GM19351 (cell line): Measurements from ENCODE around the gene S1PR3.

Experiments
- ATAC-seq: cut with Tn5 transposase; IDR thresholded peaks from one replicate; pipeline ENCODE4 v1.9.1; 2021; ENCODE audit warnings: mild to moderate bottlenecking, moderate library complexity; ENCODE audit not compliant: unreplicated experiment

Gene S1PR3

GRCh38 chr9:89008055-89008743 lies 16.9 kb downstream of the S1PR3 start:
- no peak for ATAC-seq

DNA sequence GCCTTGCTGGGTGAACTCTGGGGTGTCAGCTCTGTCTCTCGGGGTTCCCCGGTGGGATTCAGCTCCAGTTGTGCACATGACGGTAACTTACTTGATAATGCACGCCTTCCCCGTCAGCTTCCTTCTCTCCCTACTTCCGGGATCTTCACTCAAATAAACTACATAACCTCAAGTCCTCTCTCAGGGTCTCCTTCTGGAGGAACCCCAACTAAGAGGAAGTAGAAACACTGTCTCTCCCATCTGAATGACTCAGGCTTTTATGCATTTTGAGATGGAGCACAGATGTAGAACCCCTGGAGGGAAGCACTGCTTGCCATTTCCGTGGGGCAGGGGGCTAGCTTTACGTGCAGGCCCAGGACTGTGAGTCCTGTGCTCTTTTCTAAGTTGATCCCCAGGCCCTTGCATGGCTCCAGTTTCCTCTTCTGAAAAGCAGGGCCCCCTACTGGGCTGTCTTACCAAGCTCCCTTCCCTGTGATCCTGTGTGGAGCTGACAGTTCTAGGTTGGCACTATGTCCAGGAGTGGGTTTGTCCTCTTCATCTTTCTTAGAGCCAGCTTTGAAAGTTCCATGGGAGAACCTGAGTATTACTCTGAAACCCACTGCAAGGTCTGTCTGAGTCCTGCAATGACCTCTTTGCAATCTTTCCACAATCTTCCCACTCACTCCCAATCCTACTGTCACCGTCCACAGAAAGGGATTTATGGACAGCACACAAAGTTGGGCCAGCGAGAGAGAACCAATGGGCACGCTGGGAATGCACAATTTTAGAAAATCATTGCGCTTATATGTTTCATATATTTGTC lies 17.7 kb downstream of the S1PR3 start:
- no peak for ATAC-seq

- no peak for ATAC-seq
Observed at GRCh38 chr9:89009546-89009840, 18.2 kb downstream of the S1PR3 start.

DNA sequence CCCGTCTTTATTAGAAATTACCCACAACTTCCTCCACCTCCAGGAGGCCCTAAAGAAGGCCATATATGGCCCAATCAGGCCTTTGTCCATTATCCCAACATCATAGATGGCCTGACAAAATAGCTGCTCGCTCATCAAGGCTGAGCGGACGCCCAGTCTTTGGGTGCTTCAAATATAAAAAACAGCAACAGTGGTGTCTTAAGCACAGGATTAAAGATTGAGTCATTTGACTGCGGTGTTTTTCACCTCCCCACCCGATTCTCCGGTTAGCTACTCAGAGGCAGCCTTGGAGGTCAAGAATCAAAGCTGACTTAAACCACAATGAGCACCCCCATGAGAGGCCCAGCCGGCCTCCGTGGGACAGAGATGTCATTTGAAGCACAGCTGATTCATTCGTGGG lies 18.8 kb downstream of the S1PR3 start:
- ATAC-seq: no peak

GRCh38 chr9:89010526-89011111 lies 19.4 kb downstream of the S1PR3 start:
- ATAC-seq: no peak

GRCh38 chr9:89011683-89012082 lies 20.4 kb downstream of the S1PR3 start:
- ATAC-seq: no peak

- no peak for ATAC-seq
Observed at GRCh38 chr9:89012294-89013042, 21.2 kb downstream of the S1PR3 start.

DNA sequence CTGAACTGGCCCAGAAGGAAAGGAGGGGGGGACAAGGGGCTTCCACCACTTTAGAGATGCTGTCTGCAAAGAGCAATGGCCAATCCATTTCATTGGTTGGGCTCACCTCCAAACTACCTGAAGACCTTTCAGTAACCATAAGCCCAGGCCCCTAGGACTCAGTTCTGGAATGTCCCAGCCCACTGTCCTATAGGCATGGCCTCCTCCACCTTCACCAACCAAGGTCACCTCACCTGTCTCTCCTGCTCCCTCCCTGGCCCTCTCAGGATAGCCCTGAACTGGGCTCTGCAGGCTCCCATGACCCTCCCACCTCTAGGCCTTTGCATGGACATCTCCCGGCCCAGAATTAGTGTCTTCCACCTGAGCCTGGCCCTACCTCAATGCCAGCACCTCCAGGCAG lies 22.4 kb downstream of the S1PR3 start:
- no peak for ATAC-seq

GRCh38 chr9:89014153-89014552 lies 22.9 kb downstream of the S1PR3 start:
- no peak for ATAC-seq

GRCh38 chr9:89015336-89015735 lies 24.1 kb downstream of the S1PR3 start:
- ATAC-seq: no peak

GRCh38 chr9:89020754-89021153 lies 29.5 kb downstream of the S1PR3 start:
- ATAC-seq: no peak

DNA sequence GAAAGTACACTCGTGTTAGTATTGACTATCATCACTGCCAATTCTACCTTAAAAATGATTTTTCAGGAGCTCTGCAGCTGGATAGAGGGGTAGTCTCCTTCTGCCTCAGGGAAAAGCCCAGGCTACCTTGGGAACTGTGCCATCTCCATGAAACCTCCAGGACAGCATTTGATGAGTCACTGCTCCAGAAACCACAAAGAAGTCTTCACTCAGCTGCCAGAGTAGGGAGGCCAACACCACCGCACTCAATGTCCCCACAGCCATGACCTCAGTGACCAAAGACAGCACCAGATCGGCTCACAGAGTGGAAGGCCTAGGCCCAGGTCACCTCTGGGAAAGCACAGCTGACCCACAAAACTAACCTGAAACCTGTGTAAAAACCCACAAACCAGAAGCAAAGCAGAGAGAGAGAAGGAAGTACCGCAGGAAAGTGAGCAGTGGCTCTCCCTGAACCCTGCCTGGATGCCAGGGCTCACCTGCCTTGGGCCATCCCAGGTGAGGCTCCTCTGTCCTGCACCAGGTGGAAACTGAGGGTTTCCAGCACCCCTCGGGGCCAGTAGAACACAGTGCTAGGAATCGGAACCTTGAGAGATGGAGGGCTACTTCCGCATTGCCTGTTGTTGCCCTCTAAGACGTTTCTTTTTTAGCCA lies 30.0 kb downstream of the S1PR3 start:
- no peak for ATAC-seq

DNA sequence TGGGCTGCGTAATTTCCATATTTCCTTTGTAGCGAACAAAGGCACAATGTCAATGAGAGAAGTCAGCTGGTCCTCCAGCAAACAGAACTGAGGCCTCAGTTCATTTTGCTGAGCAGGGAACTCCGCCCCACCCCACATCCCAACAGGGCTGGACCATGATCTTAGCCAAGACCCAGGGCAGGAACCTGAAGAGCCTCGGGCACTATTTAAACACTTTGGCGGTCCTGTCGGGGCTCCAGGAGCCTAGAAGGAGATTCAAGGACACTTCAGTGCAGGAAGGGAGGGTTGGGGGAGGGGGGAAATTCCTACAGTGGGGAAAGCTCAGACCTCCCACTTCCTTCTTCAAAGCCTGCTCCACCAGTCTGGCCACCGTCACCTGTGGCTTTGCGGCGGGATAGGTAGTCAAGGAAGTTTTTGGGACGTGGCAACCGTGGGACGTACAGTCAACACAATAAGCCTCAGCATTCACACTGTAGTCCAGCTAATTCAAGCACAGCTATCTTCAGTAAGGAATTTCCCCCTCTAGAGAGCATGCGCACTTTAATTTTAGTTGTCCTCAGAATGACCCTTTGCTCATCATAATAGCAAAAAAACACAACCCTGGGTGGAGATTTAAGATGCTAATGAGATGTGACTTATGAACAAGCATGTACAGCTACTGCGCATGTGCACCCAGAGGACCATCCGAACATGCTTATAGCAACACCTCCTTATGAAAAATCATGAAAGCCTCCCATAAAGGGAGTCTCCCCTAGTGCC lies 30.9 kb downstream of the S1PR3 start:
- no peak for ATAC-seq

DNA sequence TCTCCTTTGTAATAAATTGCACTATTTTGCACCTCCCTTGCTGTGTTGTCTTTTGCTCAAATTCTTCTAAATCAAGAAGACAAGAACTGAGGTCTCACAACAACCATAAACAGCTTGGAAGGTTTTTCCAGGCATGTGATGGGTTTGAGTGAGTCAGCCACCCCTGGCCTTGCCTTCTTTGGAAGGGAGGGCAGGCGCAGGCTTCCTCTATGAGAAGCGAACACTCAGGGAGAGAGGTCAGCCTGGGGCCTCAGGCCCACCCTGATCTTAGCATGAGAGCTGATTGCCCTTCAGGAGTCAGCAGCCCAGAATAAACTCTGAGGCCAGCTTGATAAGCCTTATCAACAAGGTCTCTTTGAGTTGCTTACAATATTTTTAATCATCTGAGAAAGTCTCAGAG lies 31.6 kb downstream of the S1PR3 start:
- ATAC-seq: no peak

DNA sequence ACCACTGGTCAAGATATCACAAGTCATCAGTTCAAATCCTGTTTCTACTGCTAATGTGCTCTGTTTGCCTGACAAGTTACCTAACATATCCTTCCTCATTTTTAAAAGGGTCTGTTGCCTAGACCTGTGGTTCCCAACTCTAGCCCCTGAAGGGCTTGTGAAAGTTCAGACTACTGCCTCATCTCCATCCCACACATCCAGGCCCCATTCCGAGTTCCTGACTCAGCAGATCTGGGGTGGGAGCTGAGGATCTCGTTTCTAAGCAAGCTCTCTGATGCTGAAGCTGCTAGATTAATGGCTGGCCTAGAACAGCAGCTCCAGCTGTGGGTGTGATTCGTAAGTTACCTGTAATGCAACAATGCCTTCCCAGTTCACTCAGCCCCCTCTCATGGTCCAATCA lies 32.5 kb downstream of the S1PR3 start:
- no peak for ATAC-seq

DNA sequence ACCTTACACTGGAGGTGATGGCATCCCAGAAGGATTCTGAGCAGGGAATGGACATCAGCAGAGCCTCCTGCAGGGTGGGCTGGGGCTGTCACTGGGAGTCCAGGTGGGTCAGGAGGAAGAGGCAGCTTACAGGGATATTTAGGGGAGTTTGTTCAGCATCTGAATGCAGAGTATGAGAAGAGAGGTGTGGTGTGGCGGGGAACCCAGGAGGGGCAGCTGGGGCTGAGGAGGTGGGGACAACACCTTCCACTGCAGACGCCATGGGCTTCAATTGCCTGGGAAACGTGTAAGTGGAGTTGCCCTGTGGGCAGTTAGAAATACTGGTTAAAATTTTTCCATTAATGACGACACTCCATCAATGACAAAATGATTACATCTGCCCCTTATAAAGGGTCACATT lies 33.5 kb downstream of the S1PR3 start:
- ATAC-seq: no peak

DNA sequence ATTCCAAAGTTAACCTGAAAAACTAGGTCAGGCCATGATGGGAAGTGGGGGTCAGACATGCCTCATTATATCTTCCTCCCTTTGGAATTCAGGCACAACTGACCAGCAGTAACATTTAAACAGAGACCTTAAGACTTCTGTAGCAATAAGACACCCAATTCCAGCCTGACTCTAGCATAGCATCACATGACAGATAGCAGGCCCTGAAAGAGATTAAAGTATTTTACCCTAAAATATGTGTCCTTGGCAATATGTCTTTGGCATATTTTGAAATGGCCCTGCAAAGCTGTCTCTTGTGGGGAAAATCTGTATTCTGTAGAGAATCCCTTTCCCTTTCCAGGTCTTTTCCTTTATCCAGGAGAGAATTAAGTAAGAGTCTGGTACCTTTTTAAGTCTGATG lies 34.3 kb downstream of the S1PR3 start:
- no peak for ATAC-seq

- no peak for ATAC-seq
Observed at GRCh38 chr9:89026876-89027275, 35.6 kb downstream of the S1PR3 start.

DNA sequence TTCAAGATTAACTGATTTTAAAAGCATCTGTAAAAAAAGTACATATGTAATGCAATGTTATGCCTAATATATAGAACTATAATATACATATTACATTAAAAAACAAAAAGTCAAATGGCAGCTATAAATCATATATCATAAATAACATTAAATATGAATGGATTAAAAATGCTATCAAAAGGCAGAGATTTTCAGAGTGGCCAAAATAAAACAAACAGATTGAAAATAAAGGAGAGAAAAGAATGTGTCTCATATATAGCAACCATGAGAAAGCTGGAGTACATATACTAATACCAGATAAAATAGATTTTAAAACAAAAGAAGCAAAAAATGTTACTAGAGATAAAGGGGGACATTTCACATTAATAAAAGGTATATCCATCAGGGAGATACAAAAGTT lies 38.5 kb downstream of the S1PR3 start:
- no peak for ATAC-seq

GRCh38 chr9:89032173-89032572 lies 40.9 kb downstream of the S1PR3 start:
- ATAC-seq: no peak
